ENCODE data around the gene DHH.

The DHH gene

GRCh38 chr12:49126852-49127763 is 32.5 kb upstream of the DHH start (continued):
- TF ChIP-seq ZNF24 (tag by site-specific recombination; IDR thresholded peaks at IDR 0.05) (peak; percentile 15; the same call in 1 of the 2 replicates), ZNF362 (tag by site-specific recombination; IDR thresholded peaks at IDR 0.05) (0 out of 2 replicates have a peak, but pooled peaks have one; percentile 58), KLF7 (tag by site-specific recombination; IDR thresholded peaks at IDR 0.05; ENCODE audit: borderline replicate concordance) (0 out of 2 replicates have a peak, but pooled peaks have one; percentile 56)

GRCh38 chr12:49121047-49121696 is 26.6 kb upstream of the DHH start:
- H3K4me1 ChIP-seq (ENCODE audit: control insufficient read depth, insufficient read depth, low read length), result no peaks in the 10 kb centered on the region
- H3K36me3 ChIP-seq (ENCODE audit: control insufficient read depth in 2 of 2, insufficient read depth in 1 of 2, low read length in 2 of 2), result no peaks in the 10 kb centered on the region
- H3K9me3 ChIP-seq (ENCODE audit: control insufficient read depth, insufficient read depth, low read depth, low read length), result no peaks in the 10 kb centered on the region
- H3K4me3 ChIP-seq (ENCODE audit: low read depth, low read length), result no peak overlapping the region
- peak; percentile 60; the same call in 1 of the 2 replicates for TF ChIP-seq GFI1B (tag by site-specific recombination; IDR thresholded peaks at IDR 0.05)
- TF ChIP-seq BCL6B (tag by site-specific recombination; IDR thresholded peaks at IDR 0.05), result no peak
- TF ChIP-seq ZNF645 (tag by site-specific recombination; IDR thresholded peaks at IDR 0.05), result no peak
- 0 out of 2 replicates have a peak, but pooled peaks have one; percentile 16 for TF ChIP-seq BCL11B (tag by site-specific recombination; IDR thresholded peaks at IDR 0.05; ENCODE audit: low read depth)
- peak; percentile 51; the same call in 1 of the 2 replicates for TF ChIP-seq CTCF (tag by site-specific recombination; IDR thresholded peaks at IDR 0.05)
- no peak for TF ChIP-seq ZNF677 (tag by site-specific recombination; IDR thresholded peaks at IDR 0.05)
- TF ChIP-seq ZBTB17 (tag by site-specific recombination; IDR thresholded peaks at IDR 0.05), result peak; percentile 51
- peak; percentile 70 for TF ChIP-seq ZNF654 (tag by site-specific recombination; IDR thresholded peaks at IDR 0.05; ENCODE audit: low read depth)
- TF ChIP-seq IKZF3 (tag by site-specific recombination; IDR thresholded peaks at IDR 0.05), result peak; percentile 76
- H3K27ac ChIP-seq (ENCODE audit: extremely low read depth, low read depth, low read length), result no peak overlapping the region
- POLR2A ChIA-PET, result interaction anchor here (1.0 to 2.4 kb wide), 5 partner anchors 9 to 57 kb away, joined by 3 to 16 read pairs (median 4); partner anchors contain the start of genes LMBR1L and TUBA1B
- CTCF ChIA-PET, result interaction anchor here (0.6 to 4.5 kb wide), 18 partner anchors 9 to 124 kb away, joined by 3 to 63 read pairs (median 5); partner anchors contain the start of genes LMBR1L and RHEBL1

GRCh38 chr12:49111206-49111605 is 16.6 kb upstream of the DHH start:
- peak overlapping the region; percentile 30 for H3K4me3 ChIP-seq (ENCODE audit: low read depth, low read length)
- peak overlapping the region; percentile 33; the same call in 1 of the 2 replicates for H3K27ac ChIP-seq (ENCODE audit: extremely low read depth, low read depth, low read length)
- H3K9me3 ChIP-seq (ENCODE audit: control insufficient read depth, insufficient read depth, low read depth, low read length), result no peaks in the 10 kb centered on the region
- ChIA-PET POLR2A (interaction anchor here (0.5 to 4.3 kb wide), 14 partner anchors 9 to 142 kb away, joined by 3 to 75 read pairs (median 5); partner anchors contain the start of genes DHH, RHEBL1, TUBA1A and TUBA1B), CTCF (interaction anchor here (0.6 to 7.5 kb wide), 8 partner anchors 9 to 175 kb away, joined by 3 to 53 read pairs (median 8); partner anchors contain the start of genes RHEBL1 and TUBA1B)
- H3K36me3 ChIP-seq (ENCODE audit: control insufficient read depth in 2 of 2, insufficient read depth in 1 of 2, low read length in 2 of 2), result peaks cover 0 to 12% of the 10 kb centered on the region in 2 experiments; a peak in 1 of 3 replicates
- peaks cover 10% of the 10 kb centered on the region for H3K4me1 ChIP-seq (ENCODE audit: control insufficient read depth, insufficient read depth, low read length)
- TF ChIP-seq PRDM1 (tag by site-specific recombination; IDR thresholded peaks at IDR 0.05) (peak; percentile 39; the same call in 1 of the 2 replicates), ZNF664 (tag by site-specific recombination; IDR thresholded peaks at IDR 0.05) (peak; percentile 98), ZNF280D (tag by site-specific recombination; IDR thresholded peaks at IDR 0.05) (peak; percentile 5; the same call in 1 of the 2 replicates), BCL11A (tag by site-specific recombination; IDR thresholded peaks at IDR 0.05; ENCODE audit: low read depth) (no peak), ZNF596 (tag by site-specific recombination; IDR thresholded peaks at IDR 0.05) (0 out of 2 replicates have a peak, but pooled peaks have one; percentile 27)
